Endothelial cell of umbilical vein (primary cell): ENCODE data around the gene MMP21. TPM values are rescaled to one million over a fixed set of nuclear protein-coding genes. Genes with fewer than 3 reads are reported as not detected.

Source experiments
- BruUV-seq: library from RNA; stranded (reverse); fragments of 400-500 nt; replicated peaks from 2 replicates; lab custom pipeline; 2021; lab: Mats Ljungman, UMichigan
- CTCF ChIA-PET: fragments of 300-600, 350-600 bp; sonication (Branson Sonifier 250); formaldehyde crosslinking; loops from one replicate; lab custom pipeline; 2021; ENCODE audit warnings: antibody characterized with exemption, inconsistent platforms; lab: Charles Lee
- POLR2A ChIA-PET: fragments of 300-600, 350-600 bp; sonication (Branson Sonifier 250); formaldehyde crosslinking; loops from one replicate; lab custom pipeline; 2021; ENCODE audit warnings: antibody characterized with exemption, inconsistent platforms; lab: Charles Lee
- DNase-seq: peaks from one replicate; pipeline ENCODE4 v3.0.0-alpha.2; 2011; ENCODE audit warnings: low read depth, low spot score
- FAIRE-seq: peaks from 2 replicates; lab custom pipeline; 2011; peaks lifted over from hg19 to GRCh38; lab: Jason Lieb, UNC
- H2AFZ ChIP-seq: 2 replicates; pipeline ENCODE4 v1.6.0; 2012; ENCODE audit warnings: low read depth, low read length, control low read depth, inconsistent platforms
- H3K27ac ChIP-seq: 2 replicates; pipeline ENCODE4 v1.5.1; 2011; ENCODE audit warnings: low read depth, mild to moderate bottlenecking, control low read depth, low read length, moderate library complexity; ENCODE audit not compliant: insufficient read depth
- H3K27me3 ChIP-seq, 2 experiments: 2 replicates each; pipeline versions ENCODE4 v1.6.0 to v1.6.1; 2011; ENCODE audit warnings: low read length in 2 of 2, mixed read lengths in 1 of 2; ENCODE audit not compliant: control insufficient read depth in 2 of 2, insufficient read depth in 2 of 2
- H3K36me3 ChIP-seq, 2 experiments: 2 replicates in 1 of 2; 3 replicates in 1 of 2; pipeline ENCODE4 v1.5.1; 2011; ENCODE audit warnings: low read length in 2 of 2, mild to moderate bottlenecking in 1 of 2, moderate library complexity in 1 of 2; ENCODE audit not compliant: control insufficient read depth in 2 of 2, insufficient read depth in 2 of 2; ENCODE audit errors: extremely low read depth in 1 of 2
- H3K4me1 ChIP-seq: 3 replicates; pipeline ENCODE4 v1.5.1; 2011; ENCODE audit warnings: mild to moderate bottlenecking, low read length; ENCODE audit not compliant: control insufficient read depth, insufficient read depth; ENCODE audit errors: extremely low read depth
- H3K4me2 ChIP-seq: 2 replicates; pipeline ENCODE4 v1.6.1; 2011; ENCODE audit warnings: low read length, control low read depth, mixed read lengths; ENCODE audit not compliant: insufficient read depth
- H3K4me3 ChIP-seq, 3 experiments: fragments of 200-600 bp in 1 of 3; sonication (generic), shearing (Covaris generic) in 1 of 3; replicated peaks in 1 of 3; 2 replicates each; pipeline ENCODE4 v1.5.1; 2011 to 2016; ENCODE audit warnings: control low read depth in 3 of 3, low read length in 3 of 3, mild to moderate bottlenecking in 2 of 3, inconsistent platforms in 1 of 3, low read depth in 1 of 3, moderate library complexity in 1 of 3; ENCODE audit not compliant: insufficient read depth in 1 of 3
- H3K79me2 ChIP-seq: 2 replicates; pipeline ENCODE4 v1.6.0; 2012; ENCODE audit warnings: low read length, inconsistent platforms; ENCODE audit not compliant: control insufficient read depth, insufficient read depth
- H3K9ac ChIP-seq: replicated peaks from 2 replicates; pipeline ENCODE3; 2011; ENCODE audit warnings: low read length, control low read depth; ENCODE audit not compliant: insufficient read depth; ENCODE audit errors: extremely low read depth
- H3K9me1 ChIP-seq: replicated peaks from 3 replicates; pipeline ENCODE4 v1.6.0; 2011; ENCODE audit warnings: mild to moderate bottlenecking, low read length; ENCODE audit not compliant: control insufficient read depth, insufficient read depth; ENCODE audit errors: extremely low read depth
- H3K9me3 ChIP-seq: replicated peaks from 2 replicates; pipeline ENCODE4 v1.5.1; 2012; ENCODE audit warnings: low read length, inconsistent platforms; ENCODE audit not compliant: control insufficient read depth, insufficient read depth
- H4K20me1 ChIP-seq: replicated peaks from 2 replicates; pipeline ENCODE3; 2011; ENCODE audit warnings: mild to moderate bottlenecking, low read length; ENCODE audit not compliant: control insufficient read depth, insufficient read depth; ENCODE audit errors: extremely low read depth
- CTCF ChIP-seq, 2 donors: IDR thresholded peaks; 1 replicate in 1 of 2; 2 replicates in 1 of 2; pipeline ENCODE4 v1.5.1; 2011; ENCODE audit warnings: low read length in 2 of 2, mild to moderate bottlenecking in 2 of 2, moderate library complexity in 2 of 2, control low read depth in 1 of 2, inconsistent platforms in 1 of 2, low read depth in 1 of 2; ENCODE audit not compliant: insufficient read depth in 1 of 2; ENCODE audit errors: extremely low read depth in 1 of 2
- EZH2 ChIP-seq: IDR thresholded peaks from 2 replicates; pipeline ENCODE4 v1.6.1; 2012; ENCODE audit warnings: borderline replicate concordance, low read depth, mild to moderate bottlenecking, moderate library complexity, low read length, inconsistent platforms; ENCODE audit not compliant: severe bottlenecking
- FOS ChIP-seq: IDR thresholded peaks from 2 replicates; pipeline ENCODE4 v1.6.1; 2011; ENCODE audit warnings: mild to moderate bottlenecking, low read length, moderate library complexity, borderline replicate concordance; ENCODE audit not compliant: insufficient read depth
- GATA2 ChIP-seq: IDR thresholded peaks from 2 replicates; pipeline ENCODE4 v1.7.0; 2011; ENCODE audit warnings: low read depth, mild to moderate bottlenecking, moderate library complexity, mixed read lengths, low read length; ENCODE audit not compliant: insufficient read length, insufficient read depth
- JUN ChIP-seq: IDR thresholded peaks from 2 replicates; pipeline ENCODE4 v1.6.1; 2011; ENCODE audit warnings: borderline replicate concordance, low read depth; ENCODE audit not compliant: insufficient read length, insufficient read depth
- MAX ChIP-seq: IDR thresholded peaks from 2 replicates; pipeline ENCODE4 v1.6.1; 2011; ENCODE audit not compliant: insufficient read depth, insufficient read length
- MYC ChIP-seq: IDR thresholded peaks from one replicate; pipeline ENCODE4 v1.6.1; 2011; ENCODE audit warnings: mild to moderate bottlenecking, low read depth, low read length
- POLR2A ChIP-seq: IDR thresholded peaks from 2 replicates; pipeline ENCODE4 v1.6.1; 2012; ENCODE audit warnings: low read depth, mild to moderate bottlenecking, control low read depth, low read length
- POLR2AphosphoS5 ChIP-seq: IDR thresholded peaks from 2 replicates; pipeline ENCODE4 v1.6.1; 2012; ENCODE audit warnings: low read depth, mild to moderate bottlenecking, control low read depth, low read length, moderate library complexity; ENCODE audit not compliant: insufficient read depth
- dilution Hi-C: fragments of 300-500 bp; cut with MboI; formaldehyde crosslinking; loops from one replicate; pipeline ENCODE4 v1.15.0; 2019; ENCODE audit warnings: low sequenced_read_pairs; ENCODE audit not compliant: extremely low pct_ligation_motif_present
- intact Hi-C: fragments of 100-400 bp; cut with micrococcal nuclease; formaldehyde crosslinking; loops from one replicate; pipeline ENCODE4 v1.10.0; 2022
- polyA plus RNA-seq, 4 experiments: library from polyadenylated mRNA; depleted of rRNA in 3 of 4; stranded (reverse) in 3 of 4; unstranded in 1 of 4; fragments of >200 nt; gene quantifications; 2 replicates each; pipeline versions ENCODE4 v1.2.1 to v1.2.3, GENCODE V29; 2011 to 2012; ENCODE audit warnings: missing spikeins in 1 of 4
- total RNA-seq: library from RNA; stranded (reverse); gene quantifications from 2 replicates; pipeline ENCODE4 v1.2.3, GENCODE V29; 2021

Gene MMP21
- total and polyA plus RNA-seq, 2 donors (not counting 3 experiments of a cell fraction or from before 2014, with no cell fraction given): 0.06 TPM; not detected in 1

GRCh38 chr10:125795637-125796190 is 20.1 kb upstream of the MMP21 start:
- no peaks in the 10 kb centered on the region for H4K20me1 ChIP-seq
- dilution Hi-C loops: no loop called here
- no peaks in the 10 kb centered on the region for H3K9me1 ChIP-seq
- CTCF ChIA-PET: interaction anchor here (1.1 kb wide), 1 partner anchor 12 kb away, joined by 3 read pairs; no protein-coding TSS in a partner anchor
- DNase-seq (no peak), FAIRE-seq (no peak)
- no peak overlapping the region for H3K4me3 ChIP-seq
- no peaks in the 10 kb centered on the region for H3K27me3 ChIP-seq
- no peak overlapping the region for H3K4me2 ChIP-seq
- intact Hi-C loops: no loop called here
- H3K79me2 ChIP-seq: no peaks in the 10 kb centered on the region
- no peaks in the 10 kb centered on the region for H3K4me1 ChIP-seq
- no peak overlapping the region for H2AFZ ChIP-seq
- POLR2A ChIA-PET: no interaction called here
- BruUV-seq: no TSS peak
- H3K36me3 ChIP-seq: peaks cover 2 to 26% of the 10 kb centered on the region in 2 experiments
- H3K9me3 ChIP-seq: no peaks in the 10 kb centered on the region
- TF ChIP-seq POLR2AphosphoS5 (no peak), MYC (no peak), GATA2 (no peak), JUN (no peak), FOS (no peak), CTCF (IDR thresholded peaks at IDR 0.05; ENCODE audit: extremely low read depth in 1 of 2, insufficient read depth in 1 of 2, low read depth in 1 of 2, low read length in 2 of 2) (no peak), MAX (no peak), POLR2A (no peak), EZH2 (no peak)
- no peak overlapping the region for H3K27ac ChIP-seq
- H3K9ac ChIP-seq: no peak overlapping the region
